Gastrocnemius medialis (tissue), 4 donors: ENCODE measurements around the gene PRKD1. TPM values are rescaled to one million over a fixed set of nuclear protein-coding genes. Genes with fewer than 3 reads are reported as not detected.

Experiments
- ATAC-seq, 2 donors: fragments of 150-250 bp; one replicate each; pipeline ENCODE4 v1.9.1; 2016
- DNase-seq, 2 donors: peaks; one replicate each; pipeline ENCODE4 v3.0.0-alpha.2; 2019
- H3K27ac ChIP-seq, 4 donors: fragments of 200-600 bp; sonication (generic); 1 replicate in 1 of 4; 2 replicates in 3 of 4; pipeline ENCODE4 v1.5.1; 2016 to 2018; ENCODE audit warnings: mild to moderate bottlenecking in 2 of 4, moderate library complexity in 1 of 4
- H3K27me3 ChIP-seq, 3 donors: fragments of 200-600 bp; sonication (generic) in 2 of 3; 1 replicate in 1 of 3; 2 replicates in 2 of 3; pipeline versions ENCODE4 v1.5.1 to v1.6.0; 2016 to 2019; ENCODE audit warnings: mild to moderate bottlenecking in 1 of 3, moderate library complexity in 1 of 3
- H3K36me3 ChIP-seq, 2 donors: fragments of 200-600 bp; sonication (generic) in 1 of 2; one replicate each; pipeline ENCODE4 v1.5.1; 2017 to 2018
- H3K4me1 ChIP-seq, 2 donors: fragments of 200-600 bp; sonication (generic) in 1 of 2; one replicate each; pipeline ENCODE4 v1.5.1; 2016 to 2017; ENCODE audit warnings: mild to moderate bottlenecking in 2 of 2
- H3K4me3 ChIP-seq, 4 donors: fragments of 200-600 bp; sonication (generic) in 3 of 4; 1 replicate in 1 of 4; 2 replicates in 3 of 4; pipeline ENCODE4 v1.5.1; 2016 to 2019; ENCODE audit warnings: mild to moderate bottlenecking in 2 of 4
- H3K9me3 ChIP-seq, 3 donors: fragments of 200-600 bp; sonication (generic) in 2 of 3; 1 replicate in 1 of 3; 2 replicates in 2 of 3; pipeline ENCODE4 v1.5.1; 2016 to 2019
- POLR2A ChIP-seq, 2 donors: fragments of 450-650 bp; IDR thresholded peaks; one replicate each; pipeline ENCODE4 v1.6.1; 2017; ENCODE audit warnings: antibody characterized with exemption in 2 of 2, mild to moderate bottlenecking in 2 of 2, moderate library complexity in 2 of 2
- in situ Hi-C, 4 donors: fragments of 200-750 bp; cut with MboI; loops; one replicate each; pipeline versions ENCODE4 v1.15.0 to v1.8.0; 2017; ENCODE audit warnings: low sequenced_read_pairs in 4 of 4
- intact Hi-C: fragments of 100-400 bp; cut with DNase I; formaldehyde crosslinking; loops from one replicate; pipeline ENCODE4 v1.15.1; 2023; ENCODE audit warnings: low total_unique reads
- total RNA-seq, 4 donors: library from RNA; depleted of rRNA; stranded (reverse); fragments of >200 nt; gene quantifications; one replicate each; pipeline versions ENCODE4 v1.1.0 to v1.2.3, GENCODE V29; 2016
- TF ChIP-seq, protein P1 (sequence below), 5 experiments: fragments of 450-650 bp in 3 of 5; fragments of 200-600 bp in 2 of 5; sonication (generic) in 2 of 5; IDR thresholded peaks in 4 of 5; conservative IDR thresholded peaks in 1 of 5; 1 replicate in 4 of 5; 2 replicates in 1 of 5; pipeline ENCODE4 v1.5.1; 2016 to 2019; ENCODE audit warnings: antibody characterized with exemption in 5 of 5, mild to moderate bottlenecking in 3 of 5, moderate library complexity in 3 of 5

Gene PRKD1
- total RNA-seq, 4 donors from 2014 or later: 1.5 to 4.1 (median 1.7) TPM

DNA sequence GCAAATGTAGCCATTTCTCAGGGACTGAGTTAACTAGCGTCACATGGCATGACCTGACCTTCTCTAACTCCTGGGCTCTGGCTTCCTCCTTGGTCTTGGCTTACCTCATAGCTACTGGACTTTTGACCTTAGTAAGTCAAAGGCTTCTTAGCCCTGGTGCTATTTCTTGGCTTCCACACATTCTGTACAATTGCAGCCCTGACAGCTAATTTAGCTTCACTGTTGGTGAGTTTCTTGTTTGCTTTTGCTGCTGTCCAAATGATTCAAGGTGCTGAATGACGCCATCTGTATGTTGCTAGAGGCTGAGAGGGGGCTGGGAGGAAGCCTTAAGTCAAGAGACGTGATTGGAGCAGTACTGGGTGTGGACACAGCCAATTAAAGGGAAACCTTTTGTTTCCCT, 202.7 kb downstream of the PRKD1 start:
- Histone ChIP-seq H3K9me3 (no peaks in the 10 kb centered on the region), H3K4me3 (no peak overlapping the region), H3K4me1 (peaks cover 0 to 4% of the 10 kb centered on the region in 2 donors), H3K27me3 (no peaks in the 10 kb centered on the region), H3K36me3 (no peaks in the 10 kb centered on the region), H3K27ac (no peak overlapping the region)
- TF ChIP-seq POLR2A (IDR thresholded peaks at IDR 0.05): no peak
- TF ChIP-seq, protein P1, sequence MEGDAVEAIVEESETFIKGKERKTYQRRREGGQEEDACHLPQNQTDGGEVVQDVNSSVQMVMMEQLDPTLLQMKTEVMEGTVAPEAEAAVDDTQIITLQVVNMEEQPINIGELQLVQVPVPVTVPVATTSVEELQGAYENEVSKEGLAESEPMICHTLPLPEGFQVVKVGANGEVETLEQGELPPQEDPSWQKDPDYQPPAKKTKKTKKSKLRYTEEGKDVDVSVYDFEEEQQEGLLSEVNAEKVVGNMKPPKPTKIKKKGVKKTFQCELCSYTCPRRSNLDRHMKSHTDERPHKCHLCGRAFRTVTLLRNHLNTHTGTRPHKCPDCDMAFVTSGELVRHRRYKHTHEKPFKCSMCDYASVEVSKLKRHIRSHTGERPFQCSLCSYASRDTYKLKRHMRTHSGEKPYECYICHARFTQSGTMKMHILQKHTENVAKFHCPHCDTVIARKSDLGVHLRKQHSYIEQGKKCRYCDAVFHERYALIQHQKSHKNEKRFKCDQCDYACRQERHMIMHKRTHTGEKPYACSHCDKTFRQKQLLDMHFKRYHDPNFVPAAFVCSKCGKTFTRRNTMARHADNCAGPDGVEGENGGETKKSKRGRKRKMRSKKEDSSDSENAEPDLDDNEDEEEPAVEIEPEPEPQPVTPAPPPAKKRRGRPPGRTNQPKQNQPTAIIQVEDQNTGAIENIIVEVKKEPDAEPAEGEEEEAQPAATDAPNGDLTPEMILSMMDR (IDR thresholded peaks at IDR 0.05 in 4 of 5, conservative IDR thresholded peaks at IDR 0.05 in 1 of 5): no peak
- DNase-seq (no peak), ATAC-seq (no peak)
- intact Hi-C loops: no loop called here
- in situ Hi-C loops: no loop called here

- no peaks in the 10 kb centered on the region for H3K27me3 ChIP-seq
- peaks cover 0 to 4% of the 10 kb centered on the region in 2 donors for H3K4me1 ChIP-seq
- in situ Hi-C loops (no loop called here), intact Hi-C loops (no loop called here)
- H3K9me3 ChIP-seq: no peaks in the 10 kb centered on the region
- DNase-seq (no peak), ATAC-seq (no peak)
- TF ChIP-seq POLR2A (IDR thresholded peaks at IDR 0.05): no peak
- TF ChIP-seq, protein P1 (IDR thresholded peaks at IDR 0.05 in 4 of 5, conservative IDR thresholded peaks at IDR 0.05 in 1 of 5): no peak
- no peak overlapping the region for H3K27ac ChIP-seq
- H3K4me3 ChIP-seq: no peak overlapping the region
- H3K36me3 ChIP-seq: no peaks in the 10 kb centered on the region
Observed at GRCh38 chr14:29722831-29723230, 204.8 kb downstream of the PRKD1 start.

DNA sequence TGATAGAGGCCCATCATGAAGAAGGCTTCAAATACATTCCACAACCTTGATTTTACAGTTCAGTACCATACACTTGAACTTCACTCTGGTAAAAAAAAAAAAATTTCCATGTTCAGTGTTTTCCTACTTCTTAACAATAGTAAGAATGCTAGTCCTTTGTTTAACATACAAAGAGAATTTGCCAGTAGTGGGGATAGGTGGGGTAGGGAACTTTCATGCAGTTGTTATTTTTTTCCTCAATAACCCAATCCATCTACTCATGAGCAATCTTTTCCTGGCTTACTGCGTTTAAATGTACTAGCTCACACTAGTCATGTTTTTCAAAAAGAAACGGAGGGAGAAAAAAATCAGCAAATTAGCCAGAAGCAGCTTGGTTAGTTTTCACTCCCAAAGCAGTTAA, 206.1 kb downstream of the PRKD1 start:
- Histone ChIP-seq H3K9me3 (no peaks in the 10 kb centered on the region), H3K27ac (no peak overlapping the region), H3K4me1 (peaks cover 0 to 4% of the 10 kb centered on the region in 2 donors), H3K36me3 (no peaks in the 10 kb centered on the region), H3K4me3 (no peak overlapping the region), H3K27me3 (no peaks in the 10 kb centered on the region)
- TF ChIP-seq POLR2A (IDR thresholded peaks at IDR 0.05): no peak
- TF ChIP-seq, protein P1 (IDR thresholded peaks at IDR 0.05 in 4 of 5, conservative IDR thresholded peaks at IDR 0.05 in 1 of 5): no peak
- intact Hi-C loops (no loop called here), in situ Hi-C loops (no loop called here)
- ATAC-seq: no peak
- no peak for DNase-seq

GRCh38 chr14:29717901-29718300, 209.7 kb downstream of the PRKD1 start:
- no peak for ATAC-seq
- Histone ChIP-seq H3K27ac (no peak overlapping the region), H3K4me3 (no peak overlapping the region), H3K36me3 (no peaks in the 10 kb centered on the region), H3K9me3 (no peaks in the 10 kb centered on the region), H3K27me3 (no peaks in the 10 kb centered on the region), H3K4me1 (no peaks in the 10 kb centered on the region)
- in situ Hi-C loops (no loop called here), intact Hi-C loops (no loop called here)
- TF ChIP-seq, protein P1 (IDR thresholded peaks at IDR 0.05 in 4 of 5, conservative IDR thresholded peaks at IDR 0.05 in 1 of 5): no peak
- no peak for TF ChIP-seq POLR2A (IDR thresholded peaks at IDR 0.05)
- no peak for DNase-seq

DNA sequence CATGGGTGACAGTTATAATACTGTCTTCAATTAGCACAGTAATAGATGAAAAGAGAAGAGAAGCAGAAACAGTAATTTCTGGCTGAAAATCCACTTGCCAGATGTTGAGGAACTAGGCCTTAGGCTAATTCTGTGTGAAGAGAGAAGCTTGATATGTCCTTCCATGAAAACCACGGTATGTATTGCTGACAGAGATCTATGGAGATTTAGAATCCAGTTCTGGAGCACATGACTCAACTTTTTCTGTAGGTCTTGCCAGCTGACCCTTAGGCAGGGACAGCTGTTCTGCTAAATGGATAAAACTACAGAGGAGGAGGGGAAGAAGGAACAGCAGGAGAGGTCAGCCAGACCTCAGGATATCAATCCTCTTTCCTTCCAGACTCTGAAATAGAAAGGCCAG, 211.5 kb downstream of the PRKD1 start:
- Histone ChIP-seq H3K36me3 (no peaks in the 10 kb centered on the region), H3K27ac (no peak overlapping the region), H3K4me1 (no peaks in the 10 kb centered on the region), H3K4me3 (no peak overlapping the region), H3K27me3 (no peaks in the 10 kb centered on the region), H3K9me3 (no peaks in the 10 kb centered on the region)
- DNase-seq: no peak
- no peak for TF ChIP-seq POLR2A (IDR thresholded peaks at IDR 0.05)
- TF ChIP-seq, protein P1 (IDR thresholded peaks at IDR 0.05 in 4 of 5, conservative IDR thresholded peaks at IDR 0.05 in 1 of 5): no peak
- intact Hi-C loops (no loop called here), in situ Hi-C loops (no loop called here)
- no peak for ATAC-seq
